ENCODE measurements around the gene ELF2.
"Not testable (repeated sequence)": the region's sequence is repeated elsewhere in the genome, so short reads cannot be mapped to it uniquely, and the experiment has no call there.

ELF2 gene

GRCh38 chr4:139200506-139200905, 23.5 kb upstream of the ELF2 start:
- H3K4me3 ChIP-seq (ENCODE audit: severe bottlenecking) = no peak overlapping the region
- TF ChIP-seq, protein P1, sequence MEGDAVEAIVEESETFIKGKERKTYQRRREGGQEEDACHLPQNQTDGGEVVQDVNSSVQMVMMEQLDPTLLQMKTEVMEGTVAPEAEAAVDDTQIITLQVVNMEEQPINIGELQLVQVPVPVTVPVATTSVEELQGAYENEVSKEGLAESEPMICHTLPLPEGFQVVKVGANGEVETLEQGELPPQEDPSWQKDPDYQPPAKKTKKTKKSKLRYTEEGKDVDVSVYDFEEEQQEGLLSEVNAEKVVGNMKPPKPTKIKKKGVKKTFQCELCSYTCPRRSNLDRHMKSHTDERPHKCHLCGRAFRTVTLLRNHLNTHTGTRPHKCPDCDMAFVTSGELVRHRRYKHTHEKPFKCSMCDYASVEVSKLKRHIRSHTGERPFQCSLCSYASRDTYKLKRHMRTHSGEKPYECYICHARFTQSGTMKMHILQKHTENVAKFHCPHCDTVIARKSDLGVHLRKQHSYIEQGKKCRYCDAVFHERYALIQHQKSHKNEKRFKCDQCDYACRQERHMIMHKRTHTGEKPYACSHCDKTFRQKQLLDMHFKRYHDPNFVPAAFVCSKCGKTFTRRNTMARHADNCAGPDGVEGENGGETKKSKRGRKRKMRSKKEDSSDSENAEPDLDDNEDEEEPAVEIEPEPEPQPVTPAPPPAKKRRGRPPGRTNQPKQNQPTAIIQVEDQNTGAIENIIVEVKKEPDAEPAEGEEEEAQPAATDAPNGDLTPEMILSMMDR (IDR thresholded peaks at IDR 0.05; ENCODE audit: poor library complexity, severe bottlenecking) = no peak
- DNase-seq (ENCODE audit: low spot score) (no peak), ATAC-seq (ENCODE audit: low read depth) (no peak)
- H3K4me1 ChIP-seq (ENCODE audit: insufficient read depth, poor library complexity, severe bottlenecking) = no peaks in the 10 kb centered on the region
- no peaks in the 10 kb centered on the region for H3K36me3 ChIP-seq (ENCODE audit: low read depth)
- no peaks in the 10 kb centered on the region for H3K27me3 ChIP-seq (ENCODE audit: insufficient read depth, poor library complexity, severe bottlenecking)
- no peak overlapping the region for H3K27ac ChIP-seq (ENCODE audit: poor library complexity, severe bottlenecking)
- no peaks in the 10 kb centered on the region for H3K9me3 ChIP-seq (ENCODE audit: severe bottlenecking)

DNA sequence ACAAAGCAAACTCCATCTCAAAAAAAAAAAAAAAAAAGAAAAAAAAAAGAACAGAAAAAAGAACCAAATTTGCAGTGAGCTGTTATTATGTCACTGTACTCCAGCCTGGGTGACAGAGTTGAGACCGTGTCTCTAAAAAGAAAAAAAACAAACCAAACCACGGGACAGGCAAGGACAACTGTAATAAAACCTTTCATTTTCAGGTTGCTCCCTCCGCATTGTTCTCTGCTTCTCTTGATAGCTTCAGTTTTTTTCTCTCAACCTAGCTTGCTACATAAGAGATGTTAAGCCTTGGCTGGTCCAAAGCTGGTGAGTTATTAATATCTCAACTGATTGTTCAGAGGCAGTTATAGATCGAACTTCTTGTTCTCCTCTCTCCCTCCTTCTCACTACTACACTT, 23.1 kb upstream of the ELF2 start:
- Histone ChIP-seq H3K27me3 (ENCODE audit: insufficient read depth, poor library complexity, severe bottlenecking) (no peaks in the 10 kb centered on the region), H3K36me3 (ENCODE audit: low read depth) (no peaks in the 10 kb centered on the region), H3K27ac (ENCODE audit: poor library complexity, severe bottlenecking) (no peak overlapping the region), H3K4me3 (ENCODE audit: severe bottlenecking) (no peak overlapping the region), H3K4me1 (ENCODE audit: insufficient read depth, poor library complexity, severe bottlenecking) (no peaks in the 10 kb centered on the region), H3K9me3 (ENCODE audit: severe bottlenecking) (no peaks in the 10 kb centered on the region)
- DNase-seq (ENCODE audit: low spot score) (no peak), ATAC-seq (ENCODE audit: low read depth) (no peak)
- TF ChIP-seq, protein P1 (IDR thresholded peaks at IDR 0.05; ENCODE audit: poor library complexity, severe bottlenecking) = no peak

GRCh38 chr4:139197214-139197613, 20.2 kb upstream of the ELF2 start:
- DNase-seq (ENCODE audit: low spot score); H3K4me1 ChIP-seq (ENCODE audit: insufficient read depth, poor library complexity, severe bottlenecking); H3K36me3 ChIP-seq (ENCODE audit: low read depth); H3K27me3 ChIP-seq (ENCODE audit: insufficient read depth, poor library complexity, severe bottlenecking); H3K27ac ChIP-seq (ENCODE audit: poor library complexity, severe bottlenecking); H3K4me3 ChIP-seq (ENCODE audit: severe bottlenecking); H3K9me3 ChIP-seq (ENCODE audit: severe bottlenecking); ATAC-seq (ENCODE audit: low read depth): not testable (repeated sequence)

DNA sequence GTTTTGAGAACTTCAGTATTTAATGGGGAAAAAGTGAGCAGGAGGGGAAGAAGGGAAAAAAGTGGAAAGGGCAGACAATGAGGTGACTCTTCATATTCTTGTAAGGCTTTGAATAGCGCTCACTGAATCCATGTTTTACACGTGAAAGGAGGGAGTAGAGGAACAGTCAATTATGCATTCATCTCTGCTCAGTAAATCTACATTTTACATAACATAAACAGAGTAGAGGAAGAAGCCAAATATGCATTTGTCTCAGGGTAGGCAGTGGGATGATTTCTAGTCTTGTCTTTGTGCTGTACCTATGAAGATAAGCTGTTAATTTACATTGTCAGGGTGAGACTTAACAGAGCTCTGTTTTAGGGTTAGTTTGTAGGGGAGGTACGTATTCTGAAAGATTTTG, 19.4 kb upstream of the ELF2 start:
- Histone ChIP-seq H3K36me3 (ENCODE audit: low read depth) (no peaks in the 10 kb centered on the region), H3K27me3 (ENCODE audit: insufficient read depth, poor library complexity, severe bottlenecking) (no peaks in the 10 kb centered on the region), H3K4me1 (ENCODE audit: insufficient read depth, poor library complexity, severe bottlenecking) (no peaks in the 10 kb centered on the region), H3K4me3 (ENCODE audit: severe bottlenecking) (no peak overlapping the region), H3K27ac (ENCODE audit: poor library complexity, severe bottlenecking) (no peak overlapping the region), H3K9me3 (ENCODE audit: severe bottlenecking) (no peaks in the 10 kb centered on the region)
- DNase-seq (ENCODE audit: low spot score) = no peak
- TF ChIP-seq, protein P1 (IDR thresholded peaks at IDR 0.05; ENCODE audit: poor library complexity, severe bottlenecking) = no peak
- no peak for ATAC-seq (ENCODE audit: low read depth)

- no peaks in the 10 kb centered on the region for H3K4me1 ChIP-seq (ENCODE audit: insufficient read depth, poor library complexity, severe bottlenecking)
- H3K36me3 ChIP-seq (ENCODE audit: low read depth) = no peaks in the 10 kb centered on the region
- H3K27me3 ChIP-seq (ENCODE audit: insufficient read depth, poor library complexity, severe bottlenecking) = no peaks in the 10 kb centered on the region
- H3K27ac ChIP-seq (ENCODE audit: poor library complexity, severe bottlenecking) = no peak overlapping the region
- ATAC-seq (ENCODE audit: low read depth) = no peak
- DNase-seq (ENCODE audit: low spot score) = no peak
- TF ChIP-seq, protein P1 (IDR thresholded peaks at IDR 0.05; ENCODE audit: poor library complexity, severe bottlenecking) = no peak
- no peak overlapping the region for H3K4me3 ChIP-seq (ENCODE audit: severe bottlenecking)
- no peaks in the 10 kb centered on the region for H3K9me3 ChIP-seq (ENCODE audit: severe bottlenecking)
Measured at GRCh38 chr4:139191373-139191772, 14.4 kb upstream of the ELF2 start.
